HUES48 (cell line): ENCODE results near the gene BAHCC1.

Experiments
- H3K27ac ChIP-seq: one replicate; pipeline ENCODE4 v1.7.0; 2013; ENCODE audit warnings: low read depth, low read length, inconsistent platforms
- H3K27me3 ChIP-seq: 2 replicates; pipeline ENCODE4 v1.6.1; 2013; ENCODE audit warnings: mild to moderate bottlenecking, low read length; ENCODE audit not compliant: control insufficient read depth, insufficient read depth
- H3K36me3 ChIP-seq: 2 replicates; pipeline ENCODE4 v1.6.1; 2013; ENCODE audit warnings: low read length; ENCODE audit not compliant: control insufficient read depth, insufficient read depth
- H3K4me1 ChIP-seq: 2 replicates; pipeline ENCODE4 v1.6.1; 2013; ENCODE audit warnings: mild to moderate bottlenecking, low read length; ENCODE audit not compliant: control insufficient read depth, insufficient read depth
- H3K4me3 ChIP-seq: 2 replicates; pipeline ENCODE4 v1.5.1; 2013; ENCODE audit warnings: mild to moderate bottlenecking, low read depth, low read length
- H3K9ac ChIP-seq: 2 replicates; pipeline ENCODE4 v1.6.1; 2013; ENCODE audit warnings: mild to moderate bottlenecking, low read depth, low read length, moderate library complexity
- H3K9me3 ChIP-seq: 2 replicates; pipeline ENCODE4 v1.6.1; 2013; ENCODE audit warnings: low read length; ENCODE audit not compliant: control insufficient read depth, insufficient read depth

The BAHCC1 gene

DNA sequence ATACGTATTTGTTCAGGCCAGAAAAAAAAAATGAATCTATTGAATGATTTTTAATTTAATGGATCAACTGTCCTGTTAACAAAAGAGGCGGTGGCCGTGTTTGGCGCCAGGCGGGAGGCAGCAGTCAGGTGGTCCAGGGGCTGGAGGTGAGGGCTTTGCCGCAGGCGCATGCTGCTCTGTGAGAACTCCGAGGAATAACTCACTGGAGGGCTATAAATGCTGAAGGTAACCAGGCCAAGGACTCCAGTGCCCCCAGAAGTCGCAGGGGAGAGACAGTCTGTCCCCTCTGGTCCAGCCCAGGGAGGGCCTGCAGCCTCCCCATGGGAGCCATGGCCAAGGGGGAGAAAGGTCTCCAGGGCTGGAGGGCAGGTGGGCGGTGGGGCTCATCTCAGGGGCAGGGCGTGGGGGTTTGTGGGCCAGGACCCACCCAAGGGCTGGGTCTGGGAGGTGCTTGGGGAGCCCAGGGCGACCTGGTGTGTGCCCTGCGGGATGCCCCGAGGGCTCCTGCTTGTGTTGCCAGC, 7.1 kb upstream of the BAHCC1 start:
- Histone ChIP-seq H3K4me1 (peaks cover 11% of the 10 kb centered on the region; the same call in 1 of the 2 replicates), H3K36me3 (no peaks in the 10 kb centered on the region), H3K27me3 (peaks cover 95% of the 10 kb centered on the region), H3K27ac (peak overlapping the region; percentile 68), H3K9me3 (no peaks in the 10 kb centered on the region), H3K4me3 (0 out of 2 replicates have a peak overlapping the region, but pooled peaks have one; percentile 5), H3K9ac (no peak overlapping the region)

- no peak overlapping the region for H3K27ac ChIP-seq
- peaks cover 11% of the 10 kb centered on the region; the same call in 1 of the 2 replicates for H3K4me1 ChIP-seq
- H3K27me3 ChIP-seq: peaks cover 93% of the 10 kb centered on the region
- no peaks in the 10 kb centered on the region for H3K9me3 ChIP-seq
- no peaks in the 10 kb centered on the region for H3K36me3 ChIP-seq
- no peak overlapping the region for H3K9ac ChIP-seq
- no peak overlapping the region for H3K4me3 ChIP-seq
These were observed 6.5 kb upstream of the BAHCC1 start for GRCh38 chr17:81388612-81389367.

- Histone ChIP-seq H3K27me3 (peaks cover 92% of the 10 kb centered on the region), H3K27ac (no peak overlapping the region), H3K4me3 (no peak overlapping the region), H3K4me1 (peaks cover 16% of the 10 kb centered on the region), H3K9me3 (no peaks in the 10 kb centered on the region), H3K9ac (no peak overlapping the region), H3K36me3 (no peaks in the 10 kb centered on the region)
These were observed 5.7 kb upstream of the BAHCC1 start for GRCh38 chr17:81389585-81389984.

DNA sequence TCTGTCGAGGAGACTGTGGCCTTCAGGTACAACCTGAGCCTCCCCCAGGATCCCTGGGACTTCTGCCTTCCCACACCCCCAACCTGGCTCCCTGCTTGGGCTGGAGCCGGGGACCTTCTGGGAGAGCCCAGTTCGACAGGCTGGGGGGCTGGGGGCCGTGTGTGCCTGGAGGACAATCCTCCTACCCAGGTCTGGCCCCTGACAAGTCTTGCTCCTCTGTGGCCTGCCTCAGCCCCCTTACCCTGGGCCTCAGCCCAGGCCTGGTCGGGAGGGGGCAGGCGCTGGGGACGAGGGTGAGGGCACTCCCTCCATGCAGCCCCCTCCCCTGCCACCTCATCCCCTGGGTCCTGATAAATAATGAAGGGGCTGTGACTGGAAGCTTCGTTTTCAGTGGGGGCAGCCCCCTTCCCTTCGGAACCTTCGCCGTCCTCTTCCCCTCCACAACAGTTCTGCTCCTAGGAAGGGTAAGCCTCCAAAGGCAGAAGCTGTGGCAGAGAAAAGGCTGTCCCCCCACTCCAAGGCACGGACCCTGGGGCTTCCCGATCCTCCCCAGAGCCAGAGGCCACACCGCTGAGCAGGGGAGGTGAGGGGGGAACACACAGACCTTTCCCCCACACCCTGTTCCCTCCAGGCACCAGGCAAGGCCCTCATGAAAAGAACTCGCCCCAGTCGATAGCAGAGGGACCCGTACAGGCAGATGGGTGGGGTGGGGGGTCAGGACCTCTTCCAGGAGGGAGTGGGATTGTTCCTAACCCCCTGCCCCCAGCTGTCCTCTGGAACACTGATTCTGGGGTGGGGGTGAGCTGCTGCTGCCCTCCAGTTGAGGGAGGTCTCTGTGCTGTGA, 5.0 kb upstream of the BAHCC1 start:
- no peak overlapping the region for H3K9ac ChIP-seq
- H3K9me3 ChIP-seq: no peaks in the 10 kb centered on the region
- H3K4me3 ChIP-seq: no peak overlapping the region
- H3K27ac ChIP-seq: no peak overlapping the region
- peaks cover 88% of the 10 kb centered on the region for H3K27me3 ChIP-seq
- peaks cover 21% of the 10 kb centered on the region for H3K4me1 ChIP-seq
- no peaks in the 10 kb centered on the region for H3K36me3 ChIP-seq

- H3K36me3 ChIP-seq: no peaks in the 10 kb centered on the region
- H3K9me3 ChIP-seq: no peaks in the 10 kb centered on the region
- H3K4me1 ChIP-seq: peaks cover 21% of the 10 kb centered on the region
- H3K27ac ChIP-seq: no peak overlapping the region
- no peak overlapping the region for H3K4me3 ChIP-seq
- peaks cover 86% of the 10 kb centered on the region for H3K27me3 ChIP-seq
- no peak overlapping the region for H3K9ac ChIP-seq
These were observed 4.4 kb upstream of the BAHCC1 start for GRCh38 chr17:81390873-81391255.

DNA sequence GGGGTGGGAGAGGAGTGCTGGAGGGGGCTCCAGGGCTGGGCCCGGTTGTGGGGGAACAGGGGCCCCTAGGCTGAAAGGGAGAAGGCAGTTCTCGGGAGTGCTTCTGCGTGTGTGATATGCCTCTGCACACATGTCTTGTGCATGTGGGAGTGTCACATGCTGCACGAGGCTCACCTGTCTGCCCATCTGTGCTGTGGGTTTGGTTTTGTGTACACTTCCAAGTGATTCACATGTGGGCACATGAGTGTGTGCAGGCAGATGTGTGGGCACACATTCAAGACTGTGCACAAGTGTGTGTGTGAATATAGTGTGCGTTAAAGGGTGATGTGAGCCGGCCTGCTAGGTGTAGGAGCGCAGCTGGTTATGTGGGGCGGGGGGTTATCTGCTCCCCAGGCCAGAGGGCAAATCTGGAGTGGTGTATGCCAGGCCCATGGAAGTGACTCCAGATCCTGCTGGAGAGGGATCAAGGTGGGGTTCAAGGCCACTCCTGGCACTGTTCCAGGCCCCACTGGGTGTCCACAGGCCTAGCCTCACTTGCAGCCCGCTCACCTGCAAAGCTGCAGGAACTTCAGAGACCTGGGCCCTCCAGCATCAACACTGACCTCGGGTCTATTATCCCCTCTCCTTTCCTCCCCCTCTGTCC, 3.8 kb upstream of the BAHCC1 start:
- H3K27ac ChIP-seq: no peak overlapping the region
- H3K36me3 ChIP-seq: no peaks in the 10 kb centered on the region
- H3K4me1 ChIP-seq: peaks cover 21% of the 10 kb centered on the region
- H3K9me3 ChIP-seq: no peaks in the 10 kb centered on the region
- H3K27me3 ChIP-seq: peaks cover 83% of the 10 kb centered on the region
- no peak overlapping the region for H3K4me3 ChIP-seq
- no peak overlapping the region for H3K9ac ChIP-seq

DNA sequence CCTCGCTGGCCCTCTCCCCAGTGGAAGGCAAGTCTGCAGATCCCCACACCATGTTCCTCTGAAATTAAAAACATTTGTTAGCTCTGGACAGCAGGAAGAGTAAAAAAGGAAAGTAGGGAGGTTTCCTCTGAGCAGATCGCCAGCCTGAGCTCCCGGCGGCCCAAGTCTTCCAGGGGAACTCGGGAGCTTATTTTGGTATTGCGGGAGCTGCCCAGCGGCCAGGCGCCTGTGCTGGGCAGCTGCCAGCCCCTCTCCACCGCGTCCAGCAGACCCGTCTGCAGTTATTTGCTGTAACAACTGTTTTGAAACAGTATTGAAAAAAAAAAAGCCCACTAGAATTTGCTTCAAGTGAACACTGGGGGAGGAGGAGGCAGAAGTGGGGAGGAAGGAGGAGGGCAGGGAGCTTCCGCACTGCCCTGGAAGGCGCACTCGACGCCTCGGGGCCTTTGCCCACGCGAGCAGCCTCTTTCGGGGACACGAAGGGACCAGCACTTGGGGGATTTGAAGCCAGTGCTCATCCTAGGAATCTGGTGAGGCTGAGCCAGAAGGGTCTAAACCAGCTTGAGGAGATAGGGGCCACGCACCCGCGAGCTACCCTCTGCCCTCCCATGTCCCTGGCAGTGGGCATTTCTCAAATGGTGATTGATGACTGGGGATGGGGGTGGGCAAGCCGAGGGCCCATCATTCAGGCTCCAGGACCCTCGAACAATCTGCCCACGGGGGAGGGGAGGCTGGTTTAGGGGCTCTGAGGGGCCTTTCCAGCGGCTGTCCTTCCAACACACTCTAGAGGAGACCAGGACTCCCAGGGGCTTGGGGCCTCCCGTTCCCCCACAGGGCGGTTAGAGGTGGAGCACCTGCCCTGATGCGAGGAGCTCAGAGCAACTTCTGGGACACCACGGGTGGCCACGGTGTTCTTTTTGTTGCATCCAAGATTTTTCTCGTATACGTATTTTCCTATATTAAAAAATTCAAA, 3.0 kb upstream of the BAHCC1 start:
- Histone ChIP-seq H3K9me3 (no peaks in the 10 kb centered on the region), H3K4me3 (peak overlapping the region; percentile 64), H3K9ac (no peak overlapping the region), H3K27ac (no peak overlapping the region), H3K36me3 (no peaks in the 10 kb centered on the region), H3K4me1 (peaks cover 21% of the 10 kb centered on the region), H3K27me3 (peaks cover 75% of the 10 kb centered on the region)

- peak overlapping the region; percentile 85 for H3K27ac ChIP-seq
- H3K4me1 ChIP-seq: peaks cover 26% of the 10 kb centered on the region
- H3K4me3 ChIP-seq: peak overlapping the region; percentile 64
- no peaks in the 10 kb centered on the region for H3K36me3 ChIP-seq
- no peaks in the 10 kb centered on the region for H3K9me3 ChIP-seq
- no peak overlapping the region; the same call in 1 of the 2 replicates for H3K9ac ChIP-seq
- peaks cover 72% of the 10 kb centered on the region for H3K27me3 ChIP-seq
These were observed 2.2 kb upstream of the BAHCC1 start for GRCh38 chr17:81392909-81393654.

DNA sequence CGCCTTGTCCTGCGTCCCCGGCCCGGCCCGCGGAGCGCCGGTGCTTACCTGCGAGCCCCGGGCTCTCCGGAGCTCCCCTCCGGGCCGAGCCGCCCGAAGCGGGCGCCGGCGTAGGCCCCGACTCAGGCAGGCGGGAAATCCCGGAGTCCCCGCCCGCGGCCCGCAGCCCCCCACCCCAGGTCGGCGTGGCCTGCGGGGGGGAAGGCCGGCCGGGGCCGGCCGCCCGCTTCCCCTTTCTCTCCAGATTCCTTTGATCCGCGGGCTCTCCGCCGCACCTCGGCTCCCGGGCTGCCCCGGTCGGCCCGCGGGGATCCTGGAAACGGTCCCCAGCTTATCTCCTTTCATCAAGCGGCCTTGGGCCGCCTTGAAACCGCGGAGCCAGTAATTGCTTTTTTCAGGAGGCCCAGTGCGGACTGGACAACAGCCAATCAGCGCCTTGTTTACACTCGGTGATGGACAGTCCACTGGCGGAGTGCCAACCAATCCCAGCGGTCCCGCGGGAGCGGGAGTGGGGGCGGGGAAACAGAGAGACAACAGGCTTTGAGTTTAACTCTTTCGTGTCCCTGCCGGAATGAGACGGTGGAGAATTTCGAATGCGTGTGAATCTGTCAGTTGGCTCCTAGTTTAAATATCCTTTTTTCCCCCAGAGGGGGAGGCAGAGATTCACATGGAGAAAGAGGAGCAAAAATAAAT, 1.4 kb upstream of the BAHCC1 start:
- peak overlapping the region; percentile 9; the same call in 1 of the 2 replicates for H3K9ac ChIP-seq
- H3K4me3 ChIP-seq: peak overlapping the region; percentile 64; the same call in 1 of the 2 replicates
- peaks cover 31% of the 10 kb centered on the region for H3K4me1 ChIP-seq
- peak overlapping the region; percentile 85 for H3K27ac ChIP-seq
- H3K27me3 ChIP-seq: peaks cover 72% of the 10 kb centered on the region
- no peaks in the 10 kb centered on the region for H3K9me3 ChIP-seq
- no peaks in the 10 kb centered on the region for H3K36me3 ChIP-seq
